ENCODE measurements around the gene CDH2.

The CDH2 gene

GRCh38 chr18:27969206-27969605, 207.7 kb downstream of the CDH2 start:
- Mint-ChIP-seq H3K27me3 (no peaks in the 10 kb centered on the region), H3K36me3 (no peaks in the 10 kb centered on the region), H3K4me1 (no peaks in the 10 kb centered on the region), H3K27ac (no peak overlapping the region), H3K4me3 (no peak overlapping the region), H3K9me3 (no peaks in the 10 kb centered on the region)
- no peak for DNase-seq
- ATAC-seq (replicated peaks) = no peak

- Mint-ChIP-seq H3K36me3 (no peaks in the 10 kb centered on the region), H3K4me1 (no peaks in the 10 kb centered on the region), H3K27ac (no peak overlapping the region), H3K27me3 (no peaks in the 10 kb centered on the region), H3K4me3 (no peak overlapping the region), H3K9me3 (no peaks in the 10 kb centered on the region)
- ATAC-seq (replicated peaks) = no peak
- no peak for DNase-seq
These were observed 208.8 kb downstream of the CDH2 start for GRCh38 chr18:27967913-27968824.

- no peaks in the 10 kb centered on the region for H3K9me3 Mint-ChIP-seq
- ATAC-seq (replicated peaks) = no peak
These were observed 210.0 kb downstream of the CDH2 start for GRCh38 chr18:27966881-27967280.

GRCh38 chr18:27964811-27965210, 212.1 kb downstream of the CDH2 start:
- DNase-seq = no peak
- Mint-ChIP-seq H3K27me3 (no peaks in the 10 kb centered on the region), H3K4me3 (no peak overlapping the region), H3K9me3 (no peaks in the 10 kb centered on the region), H3K27ac (no peak overlapping the region), H3K4me1 (no peaks in the 10 kb centered on the region), H3K36me3 (no peaks in the 10 kb centered on the region)
- no peak for ATAC-seq (replicated peaks)

More at GRCh38 chr18:27966881-27967280, 210.0 kb downstream of the CDH2 start:
- no peak overlapping the region for H3K4me3 Mint-ChIP-seq
- DNase-seq = no peak
- no peak overlapping the region for H3K27ac Mint-ChIP-seq
- no peaks in the 10 kb centered on the region for H3K4me1 Mint-ChIP-seq
- no peaks in the 10 kb centered on the region for H3K36me3 Mint-ChIP-seq
- H3K27me3 Mint-ChIP-seq = no peaks in the 10 kb centered on the region

GRCh38 chr18:27959101-27959500, 217.8 kb downstream of the CDH2 start:
- ATAC-seq (replicated peaks) (no peak), DNase-seq (no peak)
- Mint-ChIP-seq H3K9me3 (no peaks in the 10 kb centered on the region), H3K36me3 (no peaks in the 10 kb centered on the region), H3K27ac (no peak overlapping the region), H3K4me3 (no peak overlapping the region), H3K27me3 (no peaks in the 10 kb centered on the region), H3K4me1 (no peaks in the 10 kb centered on the region)

GRCh38 chr18:27956001-27956640, 220.8 kb downstream of the CDH2 start:
- Mint-ChIP-seq H3K36me3 (no peaks in the 10 kb centered on the region), H3K4me1 (no peaks in the 10 kb centered on the region), H3K27ac (no peak overlapping the region), H3K27me3 (no peaks in the 10 kb centered on the region), H3K4me3 (no peak overlapping the region), H3K9me3 (no peaks in the 10 kb centered on the region)
- DNase-seq (no peak), ATAC-seq (replicated peaks) (no peak)

- H3K27ac Mint-ChIP-seq = no peak overlapping the region
- ATAC-seq (replicated peaks) (no peak), DNase-seq (no peak)
- H3K36me3 Mint-ChIP-seq = no peaks in the 10 kb centered on the region
- no peaks in the 10 kb centered on the region for H3K27me3 Mint-ChIP-seq
- no peaks in the 10 kb centered on the region for H3K4me1 Mint-ChIP-seq
- no peak overlapping the region for H3K4me3 Mint-ChIP-seq
- H3K9me3 Mint-ChIP-seq = no peaks in the 10 kb centered on the region
These were observed 222.7 kb downstream of the CDH2 start for GRCh38 chr18:27954226-27954625.

GRCh38 chr18:27952741-27953140, 224.2 kb downstream of the CDH2 start:
- H3K27ac Mint-ChIP-seq = no peak overlapping the region
- ATAC-seq (replicated peaks) = no peak
- H3K9me3 Mint-ChIP-seq = no peaks in the 10 kb centered on the region
- no peaks in the 10 kb centered on the region for H3K27me3 Mint-ChIP-seq
- H3K4me3 Mint-ChIP-seq = no peak overlapping the region
- H3K36me3 Mint-ChIP-seq = no peaks in the 10 kb centered on the region
- no peak for DNase-seq
- H3K4me1 Mint-ChIP-seq = no peaks in the 10 kb centered on the region

GRCh38 chr18:27950648-27951228, 226.2 kb downstream of the CDH2 start:
- ATAC-seq (replicated peaks) (no peak), DNase-seq (no peak)
- H3K9me3 Mint-ChIP-seq = no peaks in the 10 kb centered on the region
- H3K4me3 Mint-ChIP-seq = no peak overlapping the region
- H3K27ac Mint-ChIP-seq = no peak overlapping the region
- H3K4me1 Mint-ChIP-seq = no peaks in the 10 kb centered on the region
- H3K36me3 Mint-ChIP-seq = no peaks in the 10 kb centered on the region
- H3K27me3 Mint-ChIP-seq = no peaks in the 10 kb centered on the region

- Mint-ChIP-seq H3K4me1 (no peaks in the 10 kb centered on the region), H3K4me3 (no peak overlapping the region), H3K9me3 (no peaks in the 10 kb centered on the region), H3K27ac (no peak overlapping the region), H3K27me3 (no peaks in the 10 kb centered on the region), H3K36me3 (no peaks in the 10 kb centered on the region)
- ATAC-seq (replicated peaks) = no peak
- no peak for DNase-seq
These were observed 227.9 kb downstream of the CDH2 start for GRCh38 chr18:27948986-27949385.

- ATAC-seq (replicated peaks) (no peak), DNase-seq (no peak)
- peaks cover 2 to 3% of the 10 kb centered on the region in 2 donors for H3K9me3 Mint-ChIP-seq
- no peaks in the 10 kb centered on the region for H3K4me1 Mint-ChIP-seq
- no peak overlapping the region for H3K4me3 Mint-ChIP-seq
- H3K27ac Mint-ChIP-seq = no peak overlapping the region
- no peaks in the 10 kb centered on the region for H3K27me3 Mint-ChIP-seq
- no peaks in the 10 kb centered on the region for H3K36me3 Mint-ChIP-seq
These were observed 234.2 kb downstream of the CDH2 start for GRCh38 chr18:27942706-27943105.

- H3K27ac Mint-ChIP-seq = no peak overlapping the region
These were observed 245.4 kb downstream of the CDH2 start for GRCh38 chr18:27931535-27931934.

GRCh38 chr18:27922780-27923179, 254.2 kb downstream of the CDH2 start:
- Mint-ChIP-seq H3K27ac (no peak overlapping the region), H3K9me3 (peaks cover 0 to 3% of the 10 kb centered on the region in 2 donors), H3K27me3 (no peaks in the 10 kb centered on the region), H3K4me3 (no peak overlapping the region), H3K36me3 (no peaks in the 10 kb centered on the region), H3K4me1 (no peaks in the 10 kb centered on the region)
- ATAC-seq (replicated peaks) (no peak), DNase-seq (no peak)

More at GRCh38 chr18:27931535-27931934, 245.4 kb downstream of the CDH2 start:
- Mint-ChIP-seq H3K4me3 (no peak overlapping the region), H3K27me3 (no peaks in the 10 kb centered on the region), H3K4me1 (no peaks in the 10 kb centered on the region), H3K9me3 (peaks cover 4 to 6% of the 10 kb centered on the region in 2 donors), H3K36me3 (no peaks in the 10 kb centered on the region)
- ATAC-seq (replicated peaks) (no peak), DNase-seq (no peak)

- DNase-seq (no peak), ATAC-seq (replicated peaks) (no peak)
- H3K27me3 Mint-ChIP-seq = no peaks in the 10 kb centered on the region
- H3K4me3 Mint-ChIP-seq = no peak overlapping the region
- H3K4me1 Mint-ChIP-seq = no peaks in the 10 kb centered on the region
- H3K36me3 Mint-ChIP-seq = no peaks in the 10 kb centered on the region
- H3K9me3 Mint-ChIP-seq = peaks cover 0 to 6% of the 10 kb centered on the region in 2 donors
- no peak overlapping the region for H3K27ac Mint-ChIP-seq
These were observed 254.8 kb downstream of the CDH2 start for GRCh38 chr18:27921904-27922751.

All from stimulated activated naive B cell treated with anti-CD40 and anti-IgM and Interleukin-4, amounts not matched to agents 10 μg/mL and 1 μg/mL and 100 μg/mL, for 72 hours (primary cell).